GM19043 (cell line): ENCODE measurements around the gene TMEFF2.

Source experiments
- ATAC-seq: cut with Tn5 transposase; IDR thresholded peaks from one replicate; pipeline ENCODE4 v1.9.1; 2021; ENCODE audit warnings: low read depth; ENCODE audit not compliant: unreplicated experiment

TMEFF2 gene

DNA sequence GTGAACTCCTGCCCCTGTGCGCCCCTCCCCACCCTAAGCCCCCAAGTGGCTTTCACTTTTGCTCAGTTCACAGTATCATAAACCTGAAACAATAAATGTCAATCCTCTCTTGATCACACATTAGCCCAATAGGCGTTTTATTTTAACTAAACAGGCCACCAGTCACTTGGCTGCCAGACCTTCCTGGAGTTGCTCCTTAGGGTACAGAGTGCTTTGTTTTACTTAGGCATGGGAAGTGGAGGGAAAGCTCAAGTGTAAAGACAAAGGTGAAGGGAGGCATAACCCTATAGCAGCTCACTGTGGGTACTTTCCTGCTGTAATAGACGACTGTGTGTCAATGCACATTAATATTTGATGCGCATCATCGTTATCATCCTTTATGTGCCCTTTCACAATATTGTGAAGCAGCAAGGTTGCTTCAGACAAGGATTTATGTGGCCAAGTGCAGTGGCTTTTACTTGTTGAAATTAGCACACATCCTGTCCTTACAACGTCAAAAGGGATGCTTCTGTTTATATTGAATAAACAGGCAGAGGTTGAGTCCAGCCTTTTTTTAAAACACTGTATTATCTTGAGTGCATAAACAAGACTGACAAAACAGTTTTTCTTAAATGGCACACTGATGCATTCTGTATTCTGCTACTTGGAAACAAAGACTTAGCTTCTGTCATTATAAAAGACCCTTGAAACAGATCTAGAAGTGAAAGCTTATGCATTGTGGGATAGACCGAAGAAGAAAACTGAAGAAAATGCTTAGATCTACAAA is 168.5 kb downstream of the TMEFF2 start:
- no peak for ATAC-seq

DNA sequence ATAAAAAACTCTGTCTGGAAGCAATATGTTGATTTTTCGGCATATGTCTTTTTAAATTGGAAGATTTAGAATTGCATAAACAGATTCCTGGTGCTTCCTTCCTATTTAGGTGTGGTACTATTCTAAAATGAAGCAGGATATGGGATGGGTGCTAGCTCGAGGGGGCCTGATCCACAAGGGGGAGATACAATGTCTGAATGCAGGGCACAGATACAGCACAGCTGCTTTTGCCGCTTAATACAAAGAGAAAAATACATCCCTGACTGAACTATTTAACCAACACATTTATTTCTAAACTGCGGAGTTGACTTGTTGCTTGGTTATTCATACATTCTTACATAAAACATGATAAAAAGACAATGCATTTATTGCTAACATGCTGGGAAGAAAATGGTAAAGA is 169.1 kb downstream of the TMEFF2 start:
- no peak for ATAC-seq

DNA sequence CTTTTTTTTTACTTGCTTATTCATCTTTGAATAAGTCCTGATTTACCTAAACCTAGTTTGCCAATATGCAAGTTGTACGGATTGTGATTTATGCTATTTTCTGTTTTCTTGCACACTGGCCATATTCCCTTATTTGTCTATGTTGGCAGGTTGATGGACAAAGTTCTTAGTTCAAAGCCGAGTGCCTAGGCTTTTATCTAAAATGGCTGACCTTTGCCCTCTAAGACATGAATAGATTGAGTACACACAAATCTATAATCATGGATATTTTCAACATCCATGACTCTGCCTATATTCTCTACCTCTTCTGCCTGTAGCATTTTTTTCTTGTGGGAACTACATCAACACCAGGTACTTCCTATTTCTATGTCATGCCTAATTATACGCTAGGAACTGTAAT is 171.7 kb downstream of the TMEFF2 start:
- no peak for ATAC-seq

DNA sequence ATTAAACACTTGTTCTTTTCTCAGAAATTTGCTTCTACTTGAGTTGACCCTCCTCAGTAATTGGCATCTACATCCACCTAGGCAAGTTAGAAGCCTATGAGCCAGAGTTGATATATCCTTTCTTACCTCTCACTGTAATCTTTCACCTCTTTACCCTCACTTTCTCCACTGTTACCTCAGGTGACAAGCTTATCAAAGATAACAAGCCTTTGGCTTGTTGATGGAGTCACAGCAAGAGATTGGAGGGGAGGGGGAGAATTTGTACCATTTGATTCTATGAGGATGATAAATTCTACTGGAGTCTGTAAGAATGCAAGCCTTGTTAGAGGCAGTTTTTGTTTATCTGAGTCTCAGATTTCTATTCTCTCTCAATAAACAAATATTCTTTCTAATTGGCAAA is 176.9 kb downstream of the TMEFF2 start:
- no peak for ATAC-seq

DNA sequence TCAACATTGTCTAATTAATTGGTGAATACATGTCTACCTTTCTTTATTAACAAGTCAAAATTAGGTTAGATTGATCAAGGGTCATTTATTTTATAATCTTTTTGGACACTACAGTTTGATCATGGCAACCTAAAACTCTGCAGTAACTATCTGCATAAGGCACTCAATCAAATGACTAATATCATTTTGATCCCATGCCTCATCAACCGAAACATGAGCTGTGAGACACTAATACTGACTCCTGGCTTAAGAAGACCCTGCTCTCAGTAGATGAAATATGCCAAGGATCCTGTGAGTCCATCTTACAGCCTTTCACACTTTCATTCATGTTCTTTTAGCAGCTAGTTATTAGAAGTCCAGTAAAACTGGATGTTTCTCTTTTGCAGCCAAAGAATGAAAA is 178.5 kb downstream of the TMEFF2 start:
- ATAC-seq = no peak

DNA sequence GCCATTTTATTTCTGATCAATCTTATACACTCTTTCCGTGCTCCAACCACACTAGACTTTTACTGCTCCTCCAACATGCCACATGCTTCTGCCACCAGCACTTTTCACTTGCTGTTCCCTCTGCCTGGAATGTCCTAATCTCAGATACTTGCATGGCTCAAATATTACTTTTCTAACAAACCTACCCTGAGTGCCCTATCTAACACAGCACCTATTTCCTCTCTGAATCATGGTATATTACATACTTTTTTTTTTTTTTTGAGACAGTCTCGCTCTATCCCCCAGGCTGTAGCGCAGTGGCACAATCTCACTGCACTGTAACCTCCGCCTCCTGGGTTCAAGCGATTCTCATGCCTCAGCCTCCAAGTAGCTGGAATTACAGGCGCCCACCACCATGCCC is 181.5 kb downstream of the TMEFF2 start:
- ATAC-seq = no peak

DNA sequence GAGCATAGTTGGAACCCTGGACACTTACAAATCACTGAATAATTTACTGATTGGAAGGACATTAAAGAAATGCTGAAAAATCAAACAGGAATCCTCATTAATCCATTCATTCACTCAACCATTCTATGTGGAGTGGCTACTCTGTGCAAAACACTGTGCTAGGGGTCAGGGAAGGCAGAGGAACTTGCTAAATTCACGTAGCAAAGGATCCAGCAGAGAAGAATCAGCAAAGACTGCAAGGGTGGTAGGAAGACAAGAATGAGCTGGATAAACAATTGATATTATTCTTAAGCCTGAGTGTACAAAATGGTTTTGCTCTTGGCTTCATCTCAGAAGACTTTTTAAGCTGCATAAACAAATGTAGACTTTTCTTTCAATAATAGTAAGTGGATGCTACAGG is 183.5 kb downstream of the TMEFF2 start:
- ATAC-seq = no peak

DNA sequence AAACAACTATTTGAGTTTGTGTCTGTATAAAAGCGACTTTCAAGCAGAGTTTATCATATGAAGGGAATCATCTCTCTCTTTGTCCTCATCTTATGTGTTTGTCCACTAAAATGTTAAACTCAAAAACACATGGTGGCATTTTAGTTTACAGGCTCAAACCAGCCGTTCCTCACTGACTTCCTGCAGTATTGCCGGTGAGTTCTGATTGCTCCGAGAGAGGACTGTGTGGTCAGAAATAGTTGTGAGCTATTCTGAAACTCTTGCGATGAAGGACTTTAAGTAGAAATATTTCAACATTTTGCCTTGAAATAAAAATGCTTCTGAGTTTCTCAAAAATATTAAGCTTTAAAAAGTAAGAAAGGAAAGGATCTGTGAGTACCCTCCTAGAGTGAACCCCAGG is 184.7 kb downstream of the TMEFF2 start:
- no peak for ATAC-seq

DNA sequence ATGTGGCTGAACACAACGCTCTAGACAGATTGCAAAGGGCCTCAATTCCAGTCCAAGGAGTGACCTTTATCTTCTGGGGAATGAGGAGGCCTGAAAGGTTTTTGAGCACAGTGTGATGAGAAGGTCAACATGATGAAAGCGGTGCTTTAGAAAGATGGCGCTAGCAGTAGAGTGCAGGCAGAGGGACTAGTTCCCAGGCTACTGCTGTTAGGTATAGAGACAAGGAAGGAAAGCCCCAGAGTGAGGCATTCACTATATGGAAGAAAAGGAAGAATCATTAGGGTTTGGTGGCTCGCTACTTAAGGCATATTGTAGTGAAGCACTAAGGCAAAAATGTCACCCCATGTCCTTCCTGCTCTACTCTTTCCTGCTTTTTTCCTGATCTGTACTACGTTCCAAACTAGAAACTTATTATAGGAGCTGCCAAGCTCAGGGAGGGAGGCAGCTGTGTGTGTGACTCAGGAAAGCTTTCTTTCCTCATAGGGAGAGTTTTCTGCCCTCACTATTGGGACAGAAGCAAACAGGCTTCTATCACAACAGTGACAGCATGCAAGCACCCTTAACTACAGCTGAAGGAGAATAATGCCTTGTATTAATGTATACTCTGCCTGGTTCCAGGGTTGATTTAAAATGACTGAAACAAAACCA is 187.0 kb downstream of the TMEFF2 start:
- no peak for ATAC-seq

DNA sequence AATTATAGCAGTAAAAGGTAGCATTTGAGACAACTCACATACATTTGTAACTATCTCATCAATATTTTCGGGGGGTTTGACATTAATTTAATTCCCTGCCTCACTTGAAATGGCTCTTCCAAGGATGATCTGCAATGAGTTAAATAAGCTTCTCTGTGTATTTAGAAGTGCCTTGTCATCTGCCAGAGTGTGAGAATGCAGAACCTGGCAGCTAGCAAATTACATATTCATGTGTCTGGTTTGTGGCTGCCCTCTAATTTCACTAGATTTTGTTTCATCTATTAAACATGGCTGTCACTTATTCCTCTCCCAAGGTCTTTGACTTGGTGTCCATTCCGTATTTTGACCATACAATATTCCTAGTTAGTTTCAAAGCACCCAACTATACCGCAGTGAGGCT is 189.5 kb downstream of the TMEFF2 start:
- ATAC-seq = no peak

DNA sequence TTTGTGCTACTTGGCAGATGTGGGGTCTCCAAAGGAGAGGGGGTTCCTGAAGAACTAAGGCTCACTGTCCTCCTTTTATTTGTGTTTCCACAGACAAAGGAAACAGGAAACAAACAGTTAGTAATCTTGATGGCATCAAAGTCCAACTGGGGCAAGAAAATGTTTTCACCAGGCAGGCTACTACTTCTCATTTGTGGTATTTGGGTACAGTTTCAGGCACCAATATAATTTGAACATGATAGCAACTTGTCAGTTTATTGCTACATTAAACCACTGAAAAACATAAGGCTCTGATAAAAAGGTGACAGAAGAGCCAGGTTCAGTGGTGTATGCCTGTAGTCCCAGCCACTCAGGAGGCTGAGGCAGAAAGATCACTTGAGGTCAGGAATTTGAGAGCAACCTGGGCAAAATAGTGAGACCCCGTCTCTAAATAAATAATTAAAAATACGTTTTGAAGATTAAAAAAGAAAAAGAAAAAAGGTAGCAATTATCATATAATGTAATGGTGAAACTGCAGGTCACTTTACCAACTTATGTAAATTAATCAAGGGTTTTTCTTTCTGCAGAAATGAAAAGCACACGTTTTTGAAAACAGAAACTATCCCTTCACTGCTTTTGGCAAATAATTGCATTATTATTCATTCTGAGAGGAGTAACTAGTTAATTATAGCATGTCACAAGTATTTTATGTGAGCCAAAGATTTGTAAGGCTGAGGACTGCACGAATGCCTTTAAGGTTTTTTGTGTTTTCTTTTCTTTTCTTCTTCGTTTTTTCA is 190.4 kb downstream of the TMEFF2 start:
- ATAC-seq = peak; percentile 50

DNA sequence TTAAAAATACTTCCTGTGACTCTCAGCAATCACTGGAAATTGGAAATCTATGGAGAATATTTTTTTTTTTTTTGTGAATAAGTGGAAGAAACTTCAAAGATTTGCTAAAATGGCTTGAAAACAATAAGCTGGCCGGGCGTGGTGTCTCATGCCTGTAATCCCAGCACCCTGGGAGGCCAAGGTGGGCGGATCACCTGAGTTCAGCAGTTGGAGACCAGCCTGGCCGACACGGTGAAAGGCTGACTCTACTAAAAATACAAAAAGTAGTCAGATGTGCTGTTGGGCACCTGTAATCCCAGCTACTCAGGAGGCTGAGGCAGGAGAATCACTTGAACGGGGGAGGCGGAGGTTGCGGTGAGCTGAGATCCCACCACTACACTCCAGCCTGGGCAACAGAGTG is 192.3 kb downstream of the TMEFF2 start:
- ATAC-seq = no peak

DNA sequence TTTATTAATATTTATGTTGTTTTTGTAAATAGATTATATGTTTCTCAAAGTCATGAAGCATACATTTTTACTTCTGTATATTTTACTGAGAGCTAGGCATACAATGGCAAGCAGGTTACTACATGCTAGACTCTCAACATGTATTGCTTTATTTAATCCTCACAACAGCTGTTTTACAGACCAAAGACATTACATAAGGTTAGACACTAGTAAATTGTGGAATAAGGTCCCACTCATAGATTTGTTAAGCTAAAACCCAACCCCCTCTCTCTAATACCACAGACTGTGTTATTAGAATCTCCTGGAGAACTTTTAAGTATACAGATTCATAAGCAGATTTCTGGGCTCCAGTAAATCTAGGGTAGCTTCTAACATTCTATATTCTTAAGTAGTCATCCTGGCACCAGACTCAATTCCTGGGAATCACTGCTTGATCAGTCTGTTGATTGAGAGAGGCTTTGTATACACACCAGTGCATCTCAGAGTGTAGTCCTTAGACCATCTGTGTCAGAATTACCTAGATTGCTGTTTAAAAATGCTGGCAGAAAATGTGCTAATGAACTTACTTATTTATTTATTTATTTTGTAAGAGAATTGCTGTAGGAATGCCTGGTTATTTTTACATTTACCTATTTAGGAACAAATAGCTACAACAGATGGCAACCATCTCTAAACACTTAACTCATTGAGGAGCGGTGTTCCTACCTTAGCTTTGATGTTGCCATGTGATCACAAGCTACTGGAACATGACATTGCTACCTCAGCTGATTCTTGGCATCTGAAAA is 194.3 kb downstream of the TMEFF2 start:
- no peak for ATAC-seq

DNA sequence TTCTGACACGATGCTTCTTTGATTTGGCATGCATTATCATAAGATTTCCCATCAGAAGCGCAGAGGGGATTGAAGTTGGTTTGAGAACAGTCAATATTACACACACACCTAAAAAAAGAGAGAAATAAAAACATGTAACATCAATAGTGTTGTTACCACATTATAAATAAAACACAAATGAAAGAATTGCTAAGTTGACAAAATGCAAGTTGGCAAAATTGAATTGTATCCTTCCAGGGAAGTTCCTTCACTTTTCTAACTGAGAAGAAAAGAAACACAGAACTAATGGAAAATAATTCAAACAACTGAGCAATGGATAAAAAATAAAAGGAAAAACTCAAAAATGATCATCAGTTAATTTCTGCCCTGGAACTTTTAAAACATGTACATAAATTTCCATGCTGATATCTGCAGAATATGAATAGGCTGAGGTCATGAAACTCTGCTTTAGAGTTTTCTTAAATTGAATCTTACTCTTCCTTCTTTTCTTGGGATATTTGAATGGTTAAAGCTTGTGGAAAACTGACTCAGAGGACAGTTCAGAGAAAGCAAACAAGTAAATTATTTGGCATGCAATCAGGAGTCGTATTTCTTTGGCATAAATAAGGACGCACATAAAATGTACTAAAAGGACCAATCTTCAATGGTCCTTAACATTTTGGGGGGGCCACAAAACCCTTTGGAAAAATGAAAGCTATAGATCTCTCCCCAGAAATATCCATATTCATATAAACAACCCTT is 195.5 kb downstream of the TMEFF2 start:
- ATAC-seq = no peak

DNA sequence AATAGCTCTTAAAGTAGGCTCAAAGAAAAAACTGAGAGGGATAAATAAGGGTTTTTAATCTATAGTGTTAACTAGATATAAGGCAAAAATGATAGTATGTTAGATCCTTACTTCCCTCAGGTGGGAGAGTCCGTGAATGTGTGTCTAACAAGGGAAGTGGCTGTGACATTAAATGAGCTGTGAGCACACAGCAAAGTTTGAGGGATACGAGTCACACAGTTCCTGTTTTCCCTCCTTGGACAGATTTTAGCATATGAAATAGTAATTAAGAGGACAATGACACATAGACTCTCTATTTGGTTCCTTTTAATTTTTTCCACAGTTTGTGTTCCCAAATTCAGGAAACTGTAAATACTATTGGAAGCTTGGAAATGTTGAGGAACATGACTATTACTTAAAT is 199.4 kb downstream of the TMEFF2 start:
- no peak for ATAC-seq

DNA sequence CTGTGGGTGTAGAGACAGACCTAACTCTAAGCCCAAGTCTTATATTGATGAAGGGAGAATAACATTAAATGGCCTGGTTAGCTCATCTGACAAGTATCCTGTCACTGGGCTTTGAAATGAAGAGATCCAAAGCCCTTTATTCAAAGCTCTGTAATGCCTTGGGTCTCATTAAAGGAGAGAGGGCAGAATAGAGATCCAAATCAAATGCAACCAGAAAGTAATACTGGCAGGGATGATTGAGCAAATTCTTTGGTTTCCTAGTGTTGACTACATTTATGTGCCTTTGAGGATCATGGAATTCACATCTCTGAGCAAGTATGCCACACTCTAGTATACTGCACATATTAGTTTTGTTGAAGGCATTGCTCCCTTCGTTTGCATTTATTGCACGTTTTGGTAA is 200.0 kb downstream of the TMEFF2 start:
- no peak for ATAC-seq

DNA sequence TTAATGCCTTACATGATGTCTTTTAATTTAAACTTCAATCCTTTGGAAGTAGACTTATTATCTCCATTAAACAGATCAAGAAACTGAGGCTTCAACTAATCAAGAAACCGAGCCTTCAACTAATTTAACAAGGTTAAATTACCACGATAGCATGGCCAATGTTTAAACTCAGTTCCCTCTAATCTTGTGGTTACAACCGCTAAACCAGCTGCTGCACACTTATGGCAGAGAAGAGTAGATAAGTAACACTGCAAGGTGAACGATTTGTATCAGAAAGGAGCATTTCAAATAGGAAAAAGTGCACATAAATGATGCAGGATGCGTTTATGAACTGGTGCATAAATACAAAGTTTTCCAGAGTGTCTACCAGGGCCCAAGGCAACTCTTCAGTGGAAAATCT is 203.3 kb downstream of the TMEFF2 start:
- ATAC-seq = no peak

DNA sequence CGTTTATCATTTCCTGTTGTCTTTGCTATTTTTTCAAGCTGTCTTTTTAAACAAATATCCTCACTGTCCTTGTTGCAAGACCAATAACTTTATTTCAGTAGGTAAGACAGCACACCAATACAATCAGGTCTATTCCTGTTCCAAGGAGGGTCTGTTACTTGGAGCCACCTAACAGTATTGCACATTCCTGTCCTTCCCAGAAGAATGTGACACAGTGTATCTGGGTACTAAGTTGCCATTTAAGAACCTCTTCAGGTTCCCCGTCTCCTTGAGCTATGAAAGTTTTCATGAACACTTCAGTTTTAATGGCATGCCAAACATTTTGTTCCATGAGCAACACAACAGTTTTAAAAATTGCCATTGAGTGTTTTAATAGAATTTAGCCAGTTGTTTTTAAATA is 209.0 kb downstream of the TMEFF2 start:
- no peak for ATAC-seq

DNA sequence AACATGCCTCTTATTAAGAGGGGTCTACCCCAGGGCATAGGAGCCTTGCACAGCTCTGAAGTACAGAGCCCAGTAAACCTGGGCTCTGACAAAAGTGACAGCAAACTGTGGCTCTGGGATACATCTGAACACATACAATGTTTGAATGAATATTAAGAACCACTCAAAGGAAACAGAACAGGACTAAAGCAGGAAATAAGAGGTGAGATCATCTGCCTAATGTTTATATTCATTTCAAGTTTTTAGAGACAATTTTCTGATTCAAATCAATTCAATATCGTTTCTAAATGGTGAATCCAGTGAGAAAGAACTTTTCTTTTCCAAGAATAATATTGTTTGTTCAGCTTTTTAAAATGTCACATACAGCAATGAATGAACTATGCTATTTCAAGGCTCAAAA is 211.1 kb downstream of the TMEFF2 start:
- no peak for ATAC-seq

DNA sequence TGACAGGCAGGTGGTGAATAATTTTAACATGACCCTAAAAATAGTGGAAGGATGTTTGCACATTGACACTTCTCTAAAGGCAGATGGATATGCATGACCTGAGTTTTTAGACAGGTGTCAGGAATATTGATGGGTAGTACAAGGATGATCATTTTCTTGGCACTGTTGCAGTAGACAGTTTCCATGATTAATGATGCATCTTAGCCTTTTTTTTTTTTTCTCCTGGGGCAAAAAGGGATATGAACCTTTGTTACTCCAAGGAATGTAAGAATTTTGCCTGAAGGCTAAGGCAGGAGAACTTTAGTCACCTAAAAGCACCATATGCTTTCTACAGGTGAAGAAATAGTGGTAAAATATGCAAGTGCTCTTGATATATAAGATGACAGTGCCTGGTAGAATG is 211.5 kb downstream of the TMEFF2 start:
- ATAC-seq = no peak
